SU-DHL-6 (cell line): ENCODE data around the gene MEDAG.

Experiments used
- H2AFZ ChIP-seq: fragments of 200-600 bp; sonication (generic); 2 replicates; pipeline ENCODE4 v1.6.1; 2014; ENCODE audit warnings: low read depth, mild to moderate bottlenecking, moderate library complexity, mixed read lengths, antibody characterized with exemption, low read length; ENCODE audit not compliant: severe bottlenecking
- H3F3A ChIP-seq: fragments of 200-600 bp; shearing (Covaris generic); 2 replicates; pipeline ENCODE4 v1.6.0; 2016; ENCODE audit warnings: antibody characterized with exemption, mild to moderate bottlenecking; ENCODE audit not compliant: insufficient read depth
- H3K27ac ChIP-seq: fragments of 200-600 bp; sonication (generic); 2 replicates; pipeline ENCODE4 v1.5.1; 2016; ENCODE audit warnings: low read depth, mild to moderate bottlenecking, low read length, moderate library complexity, mixed read lengths
- H3K27me3 ChIP-seq: fragments of 200-600 bp; sonication (generic), shearing (Covaris generic); 2 replicates; pipeline ENCODE4 v1.6.0; 2014; ENCODE audit warnings: mild to moderate bottlenecking, low read length
- H3K36me3 ChIP-seq: fragments of 200-600 bp; sonication (generic); 2 replicates; pipeline ENCODE4 v1.6.1; 2014; ENCODE audit warnings: mild to moderate bottlenecking, low read length, mixed read lengths
- H3K4me2 ChIP-seq: fragments of 300-600, 200-600 bp; shearing (Covaris generic), sonication (generic); 2 replicates; pipeline ENCODE4 v1.6.0; 2014; ENCODE audit warnings: low read length, low read depth, mild to moderate bottlenecking; ENCODE audit not compliant: poor library complexity, severe bottlenecking
- H3K4me3 ChIP-seq: fragments of 200-600 bp; sonication (generic); 2 replicates; pipeline ENCODE4 v1.5.1; 2014; ENCODE audit warnings: antibody characterized with exemption, low read length, mild to moderate bottlenecking, mixed read lengths; ENCODE audit not compliant: insufficient read depth, poor library complexity, severe bottlenecking
- H3K79me2 ChIP-seq: fragments of 200-600 bp; sonication (generic); 2 replicates; pipeline ENCODE4 v1.6.1; 2014; ENCODE audit warnings: mild to moderate bottlenecking, low read length, moderate library complexity; ENCODE audit not compliant: insufficient read depth
- H3K9ac ChIP-seq: fragments of 200-600 bp; sonication (generic); 2 replicates; pipeline ENCODE4 v1.7.0; 2014; ENCODE audit warnings: mild to moderate bottlenecking, low read length
- H3K9me2 ChIP-seq: fragments of 200-600 bp; sonication (generic); replicated peaks from 2 replicates; pipeline ENCODE4 v1.6.1; 2014; ENCODE audit warnings: low read length; ENCODE audit not compliant: insufficient read depth
- H3K9me3 ChIP-seq: fragments of 200-600 bp; sonication (generic); 2 replicates; pipeline ENCODE4 v1.6.1; 2014; ENCODE audit warnings: low read length, mixed read lengths; ENCODE audit not compliant: insufficient read depth
- H4K20me1 ChIP-seq: fragments of 200-600 bp; sonication (generic); 2 replicates; pipeline ENCODE4 v1.6.1; 2014; ENCODE audit warnings: low read depth, mild to moderate bottlenecking, antibody characterized with exemption, low read length, moderate library complexity, mixed read lengths
- CTCF ChIP-seq: fragments of 200-600 bp; sonication (generic); IDR thresholded peaks from one replicate; pipeline ENCODE4 v1.5.1; 2017; ENCODE audit warnings: antibody characterized with exemption, mild to moderate bottlenecking, low read length, moderate library complexity; ENCODE audit not compliant: insufficient read depth, poor library complexity, severe bottlenecking
- EZH2phosphoT487 ChIP-seq: fragments of 200-600 bp; sonication (generic), shearing (Covaris generic); conservative IDR thresholded peaks from 2 replicates; pipeline ENCODE4 v1.6.1; 2018; ENCODE audit warnings: mild to moderate bottlenecking, antibody characterized with exemption, low read length, moderate library complexity, mixed read lengths

Gene MEDAG

GRCh38 chr13:30915691-30916541 is 9.8 kb downstream of the MEDAG start:
- no peaks in the 10 kb centered on the region for H3K9me2 ChIP-seq
- H3K36me3 ChIP-seq = no peaks in the 10 kb centered on the region
- no peaks in the 10 kb centered on the region for H3K79me2 ChIP-seq
- no peaks in the 10 kb centered on the region for H3F3A ChIP-seq
- H3K4me2 ChIP-seq = no peak overlapping the region
- no peak overlapping the region for H3K9ac ChIP-seq
- H3K9me3 ChIP-seq = no peaks in the 10 kb centered on the region
- no peaks in the 10 kb centered on the region for H3K27me3 ChIP-seq
- no peak overlapping the region for H3K27ac ChIP-seq
- H4K20me1 ChIP-seq = no peaks in the 10 kb centered on the region
- no peak overlapping the region for H3K4me3 ChIP-seq
- TF ChIP-seq CTCF (no peak), EZH2phosphoT487 (no peak)
- no peak overlapping the region for H2AFZ ChIP-seq

DNA sequence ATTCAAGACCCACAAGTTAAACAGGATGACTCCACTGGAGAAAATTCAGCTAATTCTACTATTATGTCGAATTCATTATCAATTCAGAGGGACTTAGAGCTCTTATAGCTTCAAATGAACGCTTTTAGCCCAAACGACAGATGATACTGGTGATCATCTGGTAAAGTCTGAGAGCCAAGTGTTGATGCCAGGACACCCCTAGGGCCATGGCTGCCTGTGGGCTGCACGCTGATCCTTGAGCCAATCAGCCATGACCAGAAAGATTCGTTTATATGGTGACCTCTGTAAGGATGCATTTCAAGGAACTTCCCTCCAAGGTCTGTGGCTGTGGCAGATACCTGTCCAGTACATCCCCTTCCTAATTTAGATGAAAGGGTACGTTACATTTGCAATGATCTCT is 10.9 kb downstream of the MEDAG start:
- TF ChIP-seq CTCF = no peak
- TF ChIP-seq EZH2phosphoT487 = no peak
- H3K27me3 ChIP-seq = no peaks in the 10 kb centered on the region
- H3K36me3 ChIP-seq = no peaks in the 10 kb centered on the region
- no peaks in the 10 kb centered on the region for H3F3A ChIP-seq
- H3K79me2 ChIP-seq = no peaks in the 10 kb centered on the region
- no peak overlapping the region for H3K4me3 ChIP-seq
- H4K20me1 ChIP-seq = no peaks in the 10 kb centered on the region
- no peak overlapping the region for H2AFZ ChIP-seq
- no peak overlapping the region for H3K4me2 ChIP-seq
- H3K9me3 ChIP-seq = no peaks in the 10 kb centered on the region
- H3K9me2 ChIP-seq = no peaks in the 10 kb centered on the region
- no peak overlapping the region for H3K27ac ChIP-seq
- H3K9ac ChIP-seq = no peak overlapping the region

- no peaks in the 10 kb centered on the region for H4K20me1 ChIP-seq
- TF ChIP-seq EZH2phosphoT487 (no peak), CTCF (no peak)
These were observed 12.8 kb downstream of the MEDAG start for GRCh38 chr13:30918662-30919405.

More at GRCh38 chr13:30918662-30919405, 12.8 kb downstream of the MEDAG start:
- Histone ChIP-seq H2AFZ (no peak overlapping the region), H3K4me3 (no peak overlapping the region), H3F3A (no peaks in the 10 kb centered on the region), H3K27me3 (no peaks in the 10 kb centered on the region), H3K9me2 (no peaks in the 10 kb centered on the region), H3K4me2 (no peak overlapping the region), H3K27ac (no peak overlapping the region), H3K36me3 (no peaks in the 10 kb centered on the region), H3K9me3 (no peaks in the 10 kb centered on the region), H3K9ac (no peak overlapping the region), H3K79me2 (no peaks in the 10 kb centered on the region)
